Panc1 (cell line): ENCODE data around the gene GPS1. TPM values are rescaled to one million over a fixed set of nuclear protein-coding genes. Genes with fewer than 3 reads are reported as not detected.

Experiments
- ATAC-seq: fragments of 200-7000 bp; cut with Tn5 transposase; 2 replicates; pipeline ENCODE4 v1.9.1; 2020; ENCODE audit warnings: mild to moderate bottlenecking, moderate library complexity
- BruUV-seq: library from RNA; stranded (reverse); fragments of 400-500 nt; replicated peaks from 2 replicates; lab custom pipeline; 2021; lab: Mats Ljungman, UMichigan
- CTCF ChIA-PET: fragments of 300-600 bp; sonication (Branson Sonifier 250); formaldehyde crosslinking; loops from one replicate; lab custom pipeline; 2022; ENCODE audit warnings: antibody characterized with exemption; lab: Charles Lee
- POLR2A ChIA-PET: fragments of 300-600 bp; sonication (Branson Sonifier 250); formaldehyde crosslinking; loops from one replicate; lab custom pipeline; 2022; ENCODE audit warnings: antibody characterized with exemption; lab: Charles Lee
- DNase-seq: peaks from one replicate; pipeline ENCODE4 v3.0.0-alpha.2; 2010; ENCODE audit warnings: low read depth, low spot score
- H3K27ac ChIP-seq: 2 replicates; pipeline ENCODE4 v1.5.1; 2011; ENCODE audit warnings: mild to moderate bottlenecking, low read length, inconsistent platforms
- H3K27me3 ChIP-seq: fragments of 200-500 bp; sonication (Bioruptor generic); 2 replicates; pipeline ENCODE4 v1.6.0; 2014; ENCODE audit warnings: low read length, inconsistent platforms; ENCODE audit not compliant: control insufficient read depth, insufficient read depth
- H3K36me3 ChIP-seq: fragments of 200-500 bp; sonication (Bioruptor generic); 2 replicates; pipeline ENCODE4 v1.5.1; 2014; ENCODE audit warnings: inconsistent platforms, mild to moderate bottlenecking, low read length, moderate library complexity; ENCODE audit not compliant: control insufficient read depth, insufficient read depth
- H3K4me1 ChIP-seq: 2 replicates; pipeline ENCODE4 v1.5.1; 2011; ENCODE audit warnings: inconsistent platforms, mild to moderate bottlenecking, low read length, moderate library complexity; ENCODE audit not compliant: control insufficient read depth, insufficient read depth
- H3K4me3 ChIP-seq, 2 experiments: 2 replicates each; pipeline ENCODE4 v1.5.1; 2011 to 2012; ENCODE audit warnings: low read depth in 2 of 2, low read length in 2 of 2, mild to moderate bottlenecking in 2 of 2, inconsistent platforms in 1 of 2, moderate library complexity in 1 of 2
- H3K9me3 ChIP-seq: fragments of 200-500 bp; sonication (Bioruptor generic); 2 replicates; pipeline ENCODE4 v1.5.1; 2014; ENCODE audit warnings: low read depth, mild to moderate bottlenecking, inconsistent platforms, low read length, moderate library complexity; ENCODE audit not compliant: control insufficient read depth, insufficient read depth
- POLR2AphosphoS5 ChIP-seq: IDR thresholded peaks from 2 replicates; pipeline ENCODE4 v1.6.1; 2012; ENCODE audit warnings: mild to moderate bottlenecking, low read depth, low read length, moderate library complexity
- SIN3A ChIP-seq: IDR thresholded peaks from 2 replicates; pipeline ENCODE4 v1.6.1; 2012; ENCODE audit warnings: low read depth, mild to moderate bottlenecking, low read length, moderate library complexity, borderline replicate concordance; ENCODE audit not compliant: insufficient read depth
- TCF7L2 ChIP-seq: IDR thresholded peaks from 2 replicates; pipeline ENCODE4 v1.6.1; 2011; ENCODE audit warnings: mild to moderate bottlenecking, low read depth, low read length, inconsistent platforms
- in situ Hi-C: cut with HindIII; loops from 2 replicates; pipeline ENCODE4 v1.10.0; 2016; ENCODE audit warnings: low sequenced_read_pairs, low pct_unique_long_range_greater_than_20kb
- intact Hi-C: fragments of 100-400 bp; cut with micrococcal nuclease; formaldehyde crosslinking; loops from one replicate; pipeline ENCODE4 v1.10.0; 2022; ENCODE audit not compliant: unreplicated experiment
- total RNA-seq: library from RNA; stranded (reverse); gene quantifications from one replicate; pipeline ENCODE4 v1.2.1, GENCODE V29; 2021; ENCODE audit not compliant: unreplicated experiment
- TF ChIP-seq, protein P1 (sequence below), 2 experiments: IDR thresholded peaks; 2 replicates each; pipeline ENCODE4 v1.6.1; 2011 to 2012; ENCODE audit warnings: low read depth in 2 of 2, control low read depth in 1 of 2, low read length in 1 of 2, mild to moderate bottlenecking in 1 of 2, moderate library complexity in 1 of 2; ENCODE audit not compliant: insufficient read depth in 1 of 2
- TF ChIP-seq, protein P2 (sequence below): fragments of 450-650 bp; IDR thresholded peaks from 2 replicates; pipeline ENCODE4 v1.5.1; 2017; ENCODE audit warnings: mild to moderate bottlenecking

The GPS1 gene
- total RNA-seq, 1 experiment from 2014 or later: 175 TPM

DNA sequence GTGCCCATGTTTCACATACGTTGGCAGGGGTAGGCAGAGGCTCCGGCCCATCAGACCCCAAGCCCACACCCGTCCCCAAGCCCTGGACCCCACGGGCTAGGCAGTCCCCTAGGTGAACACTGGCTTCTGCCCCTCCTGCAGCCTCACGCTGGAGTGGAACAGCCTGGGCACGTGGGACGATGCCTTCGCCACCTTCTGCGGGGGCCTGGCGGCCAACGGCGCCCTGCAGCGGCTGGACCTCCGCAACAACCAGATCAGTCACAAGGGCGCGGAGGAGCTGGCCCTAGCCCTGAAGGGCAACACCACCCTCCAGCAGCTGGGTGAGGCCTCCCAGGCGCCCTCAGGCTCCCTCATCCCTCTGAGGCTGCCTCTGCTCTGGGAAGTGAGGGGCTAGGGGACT, 26.8 kb upstream of the GPS1 start:
- POLR2A ChIA-PET: no interaction called here

DNA sequence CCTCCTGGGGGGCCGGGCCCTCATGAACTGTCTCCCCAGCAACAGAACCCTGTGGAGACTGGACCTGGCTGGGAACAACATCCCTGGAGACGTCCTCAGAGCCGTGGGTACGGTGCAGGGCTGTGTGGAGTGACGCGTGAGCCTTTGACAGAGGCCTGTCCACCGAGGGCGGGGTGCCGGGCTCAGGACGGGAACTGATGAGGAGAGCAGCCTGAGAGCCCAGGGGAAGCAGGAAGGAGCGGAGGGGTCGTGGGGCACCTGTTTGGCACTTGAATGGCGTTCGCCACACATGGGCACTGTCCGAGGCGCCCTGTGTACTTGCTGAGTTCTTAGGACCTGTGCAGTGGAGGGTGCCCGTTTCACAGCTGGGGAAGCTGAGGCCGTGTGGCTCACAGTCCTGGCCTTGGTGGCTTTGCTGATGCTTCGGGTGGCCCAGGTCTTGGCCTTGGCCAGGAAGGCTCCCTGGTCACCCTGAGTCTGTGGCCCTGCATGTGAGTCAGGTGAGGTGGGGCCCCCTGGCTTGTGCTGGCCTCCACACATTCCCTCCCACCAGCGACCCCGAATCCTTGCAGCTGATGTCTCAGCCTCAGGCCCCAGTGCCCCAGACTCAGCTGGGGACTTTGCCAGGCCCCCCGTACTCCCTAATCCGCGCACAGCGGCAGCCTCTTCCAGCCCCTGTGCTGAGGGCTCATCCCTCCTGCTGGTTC, 26.1 kb upstream of the GPS1 start:
- DNase-seq (no peak), ATAC-seq (no peak)
- no peak overlapping the region for H3K4me3 ChIP-seq
- ChIA-PET CTCF (interaction anchor here (0.6 kb wide), 1 partner anchor 22 kb away, joined by 4 read pairs; no protein-coding TSS in a partner anchor), POLR2A (interaction anchor here (0.5 kb wide), 1 partner anchor 22 kb away, joined by 3 read pairs; no protein-coding TSS in a partner anchor)
- in situ Hi-C loops: no loop called here
- intact Hi-C loops: loop anchor here (10.0 kb wide), 1 partner anchor 161 kb away; the partner anchor contains the start of gene P4HB
- H3K9me3 ChIP-seq: no peaks in the 10 kb centered on the region
- H3K4me1 ChIP-seq: peaks cover 19% of the 10 kb centered on the region
- no peak for TF ChIP-seq POLR2AphosphoS5
- TF ChIP-seq, protein P1, sequence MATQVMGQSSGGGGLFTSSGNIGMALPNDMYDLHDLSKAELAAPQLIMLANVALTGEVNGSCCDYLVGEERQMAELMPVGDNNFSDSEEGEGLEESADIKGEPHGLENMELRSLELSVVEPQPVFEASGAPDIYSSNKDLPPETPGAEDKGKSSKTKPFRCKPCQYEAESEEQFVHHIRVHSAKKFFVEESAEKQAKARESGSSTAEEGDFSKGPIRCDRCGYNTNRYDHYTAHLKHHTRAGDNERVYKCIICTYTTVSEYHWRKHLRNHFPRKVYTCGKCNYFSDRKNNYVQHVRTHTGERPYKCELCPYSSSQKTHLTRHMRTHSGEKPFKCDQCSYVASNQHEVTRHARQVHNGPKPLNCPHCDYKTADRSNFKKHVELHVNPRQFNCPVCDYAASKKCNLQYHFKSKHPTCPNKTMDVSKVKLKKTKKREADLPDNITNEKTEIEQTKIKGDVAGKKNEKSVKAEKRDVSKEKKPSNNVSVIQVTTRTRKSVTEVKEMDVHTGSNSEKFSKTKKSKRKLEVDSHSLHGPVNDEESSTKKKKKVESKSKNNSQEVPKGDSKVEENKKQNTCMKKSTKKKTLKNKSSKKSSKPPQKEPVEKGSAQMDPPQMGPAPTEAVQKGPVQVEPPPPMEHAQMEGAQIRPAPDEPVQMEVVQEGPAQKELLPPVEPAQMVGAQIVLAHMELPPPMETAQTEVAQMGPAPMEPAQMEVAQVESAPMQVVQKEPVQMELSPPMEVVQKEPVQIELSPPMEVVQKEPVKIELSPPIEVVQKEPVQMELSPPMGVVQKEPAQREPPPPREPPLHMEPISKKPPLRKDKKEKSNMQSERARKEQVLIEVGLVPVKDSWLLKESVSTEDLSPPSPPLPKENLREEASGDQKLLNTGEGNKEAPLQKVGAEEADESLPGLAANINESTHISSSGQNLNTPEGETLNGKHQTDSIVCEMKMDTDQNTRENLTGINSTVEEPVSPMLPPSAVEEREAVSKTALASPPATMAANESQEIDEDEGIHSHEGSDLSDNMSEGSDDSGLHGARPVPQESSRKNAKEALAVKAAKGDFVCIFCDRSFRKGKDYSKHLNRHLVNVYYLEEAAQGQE (IDR thresholded peaks at IDR 0.05; ENCODE audit: insufficient read depth in 1 of 2, low read depth in 2 of 2, low read length in 1 of 2): no peak
- TF ChIP-seq, protein P2, sequence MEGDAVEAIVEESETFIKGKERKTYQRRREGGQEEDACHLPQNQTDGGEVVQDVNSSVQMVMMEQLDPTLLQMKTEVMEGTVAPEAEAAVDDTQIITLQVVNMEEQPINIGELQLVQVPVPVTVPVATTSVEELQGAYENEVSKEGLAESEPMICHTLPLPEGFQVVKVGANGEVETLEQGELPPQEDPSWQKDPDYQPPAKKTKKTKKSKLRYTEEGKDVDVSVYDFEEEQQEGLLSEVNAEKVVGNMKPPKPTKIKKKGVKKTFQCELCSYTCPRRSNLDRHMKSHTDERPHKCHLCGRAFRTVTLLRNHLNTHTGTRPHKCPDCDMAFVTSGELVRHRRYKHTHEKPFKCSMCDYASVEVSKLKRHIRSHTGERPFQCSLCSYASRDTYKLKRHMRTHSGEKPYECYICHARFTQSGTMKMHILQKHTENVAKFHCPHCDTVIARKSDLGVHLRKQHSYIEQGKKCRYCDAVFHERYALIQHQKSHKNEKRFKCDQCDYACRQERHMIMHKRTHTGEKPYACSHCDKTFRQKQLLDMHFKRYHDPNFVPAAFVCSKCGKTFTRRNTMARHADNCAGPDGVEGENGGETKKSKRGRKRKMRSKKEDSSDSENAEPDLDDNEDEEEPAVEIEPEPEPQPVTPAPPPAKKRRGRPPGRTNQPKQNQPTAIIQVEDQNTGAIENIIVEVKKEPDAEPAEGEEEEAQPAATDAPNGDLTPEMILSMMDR: no peak
- TF ChIP-seq TCF7L2: no peak
- no peaks in the 10 kb centered on the region; the same call in 1 of the 2 replicates for H3K36me3 ChIP-seq
- no peak overlapping the region for H3K27ac ChIP-seq
- no peaks in the 10 kb centered on the region for H3K27me3 ChIP-seq
- BruUV-seq: no TSS peak

More for the DNA sequence above, 26.8 kb upstream of the GPS1 start:
- DNase-seq (no peak), ATAC-seq (no peak)
- CTCF ChIA-PET: no interaction called here
- no TSS peak for BruUV-seq
- H3K27me3 ChIP-seq: no peaks in the 10 kb centered on the region
- intact Hi-C loops (loop anchor here (10.0 kb wide), 1 partner anchor 160 kb away; the partner anchor contains the start of gene P4HB), in situ Hi-C loops (no loop called here)
- TF ChIP-seq, protein P1 (IDR thresholded peaks at IDR 0.05; ENCODE audit: insufficient read depth in 1 of 2, low read depth in 2 of 2, low read length in 1 of 2): no peak
- TF ChIP-seq TCF7L2: no peak
- TF ChIP-seq SIN3A: no peak
- TF ChIP-seq POLR2AphosphoS5: no peak
- TF ChIP-seq, protein P2: no peak
- no peak overlapping the region for H3K27ac ChIP-seq
- no peak overlapping the region for H3K4me3 ChIP-seq
- H3K9me3 ChIP-seq: no peaks in the 10 kb centered on the region
- no peaks in the 10 kb centered on the region; the same call in 1 of the 2 replicates for H3K36me3 ChIP-seq
- peaks cover 22% of the 10 kb centered on the region for H3K4me1 ChIP-seq
